ENCODE measurements around the gene ABI2. TPM values are rescaled to one million over a fixed set of nuclear protein-coding genes. Genes with fewer than 3 reads are reported as not detected.

Gene ABI2
- total RNA-seq, 1 donor from 2014 or later, result 101 TPM

DNA sequence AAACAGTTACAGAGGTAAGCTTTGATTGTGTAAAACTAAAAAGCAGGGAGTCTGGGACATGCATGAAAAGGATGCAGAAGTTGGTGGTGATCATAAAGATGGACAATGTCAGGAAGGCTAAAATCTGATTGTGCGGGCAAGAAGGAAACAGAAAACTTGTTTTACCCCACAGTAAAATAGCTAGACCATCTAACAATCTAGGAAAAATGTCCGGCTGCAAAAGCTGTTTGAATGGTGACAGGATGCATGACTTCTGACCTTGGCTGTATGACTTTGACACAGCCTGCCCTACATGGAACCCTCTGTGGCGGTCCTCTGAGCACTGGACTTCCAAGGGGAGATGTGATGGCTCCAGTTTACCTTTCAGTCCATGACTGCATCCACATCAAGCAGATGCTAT is 113.3 kb downstream of the ABI2 start:
- H3K9me3 Mint-ChIP-seq (ENCODE audit: unreplicated experiment), result peaks cover 5% of the 10 kb centered on the region
- peaks cover 10% of the 10 kb centered on the region for H3K27me3 Mint-ChIP-seq (ENCODE audit: unreplicated experiment)
- H3K27ac Mint-ChIP-seq (ENCODE audit: unreplicated experiment), result no peak overlapping the region
- no peak for DNase-seq
- peaks cover 4% of the 10 kb centered on the region for H3K36me3 Mint-ChIP-seq (ENCODE audit: unreplicated experiment)
- TF ChIP-seq, protein P1, sequence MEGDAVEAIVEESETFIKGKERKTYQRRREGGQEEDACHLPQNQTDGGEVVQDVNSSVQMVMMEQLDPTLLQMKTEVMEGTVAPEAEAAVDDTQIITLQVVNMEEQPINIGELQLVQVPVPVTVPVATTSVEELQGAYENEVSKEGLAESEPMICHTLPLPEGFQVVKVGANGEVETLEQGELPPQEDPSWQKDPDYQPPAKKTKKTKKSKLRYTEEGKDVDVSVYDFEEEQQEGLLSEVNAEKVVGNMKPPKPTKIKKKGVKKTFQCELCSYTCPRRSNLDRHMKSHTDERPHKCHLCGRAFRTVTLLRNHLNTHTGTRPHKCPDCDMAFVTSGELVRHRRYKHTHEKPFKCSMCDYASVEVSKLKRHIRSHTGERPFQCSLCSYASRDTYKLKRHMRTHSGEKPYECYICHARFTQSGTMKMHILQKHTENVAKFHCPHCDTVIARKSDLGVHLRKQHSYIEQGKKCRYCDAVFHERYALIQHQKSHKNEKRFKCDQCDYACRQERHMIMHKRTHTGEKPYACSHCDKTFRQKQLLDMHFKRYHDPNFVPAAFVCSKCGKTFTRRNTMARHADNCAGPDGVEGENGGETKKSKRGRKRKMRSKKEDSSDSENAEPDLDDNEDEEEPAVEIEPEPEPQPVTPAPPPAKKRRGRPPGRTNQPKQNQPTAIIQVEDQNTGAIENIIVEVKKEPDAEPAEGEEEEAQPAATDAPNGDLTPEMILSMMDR (IDR thresholded peaks at IDR 0.05; ENCODE audit: partially characterized antibody, unreplicated experiment), result no peak
- no peak overlapping the region for H3K4me3 Mint-ChIP-seq (ENCODE audit: unreplicated experiment)
- H3K4me1 Mint-ChIP-seq (ENCODE audit: low read depth, unreplicated experiment), result no peaks in the 10 kb centered on the region

- Mint-ChIP-seq H3K9me3 (ENCODE audit: unreplicated experiment) (peaks cover 5% of the 10 kb centered on the region), H3K36me3 (ENCODE audit: unreplicated experiment) (peaks cover 4% of the 10 kb centered on the region), H3K27ac (ENCODE audit: unreplicated experiment) (no peak overlapping the region), H3K27me3 (ENCODE audit: unreplicated experiment) (peaks cover 8% of the 10 kb centered on the region), H3K4me3 (ENCODE audit: unreplicated experiment) (no peak overlapping the region), H3K4me1 (ENCODE audit: low read depth, unreplicated experiment) (no peaks in the 10 kb centered on the region)
- TF ChIP-seq, protein P1 (IDR thresholded peaks at IDR 0.05; ENCODE audit: partially characterized antibody, unreplicated experiment), result no peak
- no peak for DNase-seq
Measured at GRCh38 chr2:203442463-203442862, 114.3 kb downstream of the ABI2 start.

DNA sequence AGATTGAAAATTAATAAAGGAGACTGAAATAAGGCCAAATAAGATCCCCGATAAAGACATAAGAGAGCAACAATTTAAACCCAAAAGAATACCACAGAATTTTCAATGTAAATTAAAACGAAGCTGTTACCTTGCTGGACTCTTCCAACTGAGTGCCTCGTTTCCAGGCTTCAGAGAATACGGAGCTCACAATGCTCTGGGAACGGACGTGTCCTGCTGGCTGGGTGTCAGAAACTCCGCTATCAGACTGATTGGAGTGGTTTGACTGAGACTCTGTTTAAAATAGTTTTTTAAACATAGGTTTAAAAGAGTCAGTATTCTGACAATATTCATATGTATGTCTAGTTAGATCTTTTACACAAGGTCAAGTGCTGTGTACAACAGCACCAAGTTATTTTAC is 116.5 kb downstream of the ABI2 start:
- Mint-ChIP-seq H3K27me3 (ENCODE audit: unreplicated experiment) (peaks cover 3% of the 10 kb centered on the region), H3K27ac (ENCODE audit: unreplicated experiment) (no peak overlapping the region), H3K36me3 (ENCODE audit: unreplicated experiment) (no peaks in the 10 kb centered on the region)

DNA sequence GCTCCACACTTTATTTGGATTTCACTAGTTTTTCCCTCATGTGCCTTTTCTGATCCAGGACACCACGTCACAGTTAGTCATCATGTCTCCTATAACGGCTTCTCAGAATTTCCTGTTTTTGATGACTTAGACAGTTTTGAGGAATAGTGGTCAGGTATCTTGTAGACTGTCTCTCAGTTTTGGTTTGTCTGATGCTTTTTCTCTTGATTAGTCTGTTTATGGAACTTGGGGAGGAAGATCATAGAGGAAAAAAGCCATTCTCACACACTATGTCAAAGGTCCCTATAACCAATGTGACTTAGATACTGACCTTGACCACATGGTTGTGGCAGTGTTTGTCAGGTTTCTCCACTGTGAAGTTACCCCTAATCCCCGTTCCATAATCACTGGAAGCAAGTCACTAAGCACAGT is 117.9 kb downstream of the ABI2 start:
- Mint-ChIP-seq H3K4me1 (ENCODE audit: low read depth, unreplicated experiment) (no peaks in the 10 kb centered on the region), H3K27me3 (ENCODE audit: unreplicated experiment) (no peaks in the 10 kb centered on the region), H3K4me3 (ENCODE audit: unreplicated experiment) (no peak overlapping the region), H3K9me3 (ENCODE audit: unreplicated experiment) (peaks cover 1% of the 10 kb centered on the region), H3K27ac (ENCODE audit: unreplicated experiment) (no peak overlapping the region), H3K36me3 (ENCODE audit: unreplicated experiment) (no peaks in the 10 kb centered on the region)
- TF ChIP-seq, protein P1 (IDR thresholded peaks at IDR 0.05; ENCODE audit: partially characterized antibody, unreplicated experiment), result no peak
- no peak for DNase-seq

More for the DNA sequence above, 116.5 kb downstream of the ABI2 start:
- TF ChIP-seq, protein P1 (IDR thresholded peaks at IDR 0.05; ENCODE audit: partially characterized antibody, unreplicated experiment), result no peak
- no peaks in the 10 kb centered on the region for H3K4me1 Mint-ChIP-seq (ENCODE audit: low read depth, unreplicated experiment)
- H3K9me3 Mint-ChIP-seq (ENCODE audit: unreplicated experiment), result peaks cover 3% of the 10 kb centered on the region
- H3K4me3 Mint-ChIP-seq (ENCODE audit: unreplicated experiment), result no peak overlapping the region
- no peak for DNase-seq

DNA sequence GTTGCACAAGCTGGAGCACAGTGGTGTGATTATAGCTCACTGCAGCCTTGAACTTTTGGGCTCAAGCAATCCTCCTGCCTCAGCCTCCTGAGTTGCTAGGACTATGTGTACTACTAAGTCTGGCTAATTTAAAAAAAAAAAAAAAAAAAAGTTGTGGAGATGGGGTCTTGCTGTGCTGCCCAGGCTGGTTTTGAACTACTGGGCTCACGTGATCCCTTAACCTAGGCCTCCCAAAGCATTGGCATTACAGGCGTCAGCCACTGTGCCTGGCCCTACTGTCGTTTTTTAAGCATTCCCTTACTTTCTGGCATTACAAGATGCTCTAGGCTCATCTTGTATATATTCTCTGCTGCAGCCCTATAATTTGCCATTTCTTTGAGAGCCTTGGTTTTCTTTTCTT is 118.6 kb downstream of the ABI2 start:
- Mint-ChIP-seq H3K27me3 (ENCODE audit: unreplicated experiment) (no peaks in the 10 kb centered on the region), H3K27ac (ENCODE audit: unreplicated experiment) (no peak overlapping the region), H3K36me3 (ENCODE audit: unreplicated experiment) (no peaks in the 10 kb centered on the region), H3K4me1 (ENCODE audit: low read depth, unreplicated experiment) (no peaks in the 10 kb centered on the region), H3K9me3 (ENCODE audit: unreplicated experiment) (peaks cover 1% of the 10 kb centered on the region), H3K4me3 (ENCODE audit: unreplicated experiment) (no peak overlapping the region)
- DNase-seq, result no peak
- TF ChIP-seq, protein P1 (IDR thresholded peaks at IDR 0.05; ENCODE audit: partially characterized antibody, unreplicated experiment), result no peak

Measured in glutamatergic neuron (in vitro differentiated cells).